Suppressor macrophage treated with lipopolysaccharide for 4 hours (primary cell): ENCODE results near the gene RAD18.

ENCODE experiments used
- DNase-seq: peaks from one replicate; pipeline ENCODE4 v3.0.0-alpha.2; 2020

Gene RAD18

DNA sequence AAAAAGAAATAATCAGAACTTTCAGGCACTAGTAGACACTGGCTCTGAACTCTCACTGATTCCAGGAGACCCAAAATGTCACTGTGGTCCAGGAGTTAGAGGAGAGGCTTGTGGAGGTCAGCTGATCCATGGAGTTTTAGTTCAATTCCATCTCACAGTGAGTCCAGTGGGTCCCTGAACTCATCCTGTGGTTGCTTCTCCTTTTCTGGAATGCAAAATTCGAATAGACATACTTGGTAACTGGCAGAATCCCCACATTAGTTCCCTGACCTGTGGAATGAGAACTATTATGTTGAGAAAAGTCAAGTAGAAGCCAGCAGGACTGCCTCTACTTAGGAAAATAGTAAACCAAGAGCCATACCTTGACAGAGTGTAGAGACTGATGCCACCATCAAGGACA lies 106.6 kb downstream of the RAD18 start:
- no peak for DNase-seq

DNA sequence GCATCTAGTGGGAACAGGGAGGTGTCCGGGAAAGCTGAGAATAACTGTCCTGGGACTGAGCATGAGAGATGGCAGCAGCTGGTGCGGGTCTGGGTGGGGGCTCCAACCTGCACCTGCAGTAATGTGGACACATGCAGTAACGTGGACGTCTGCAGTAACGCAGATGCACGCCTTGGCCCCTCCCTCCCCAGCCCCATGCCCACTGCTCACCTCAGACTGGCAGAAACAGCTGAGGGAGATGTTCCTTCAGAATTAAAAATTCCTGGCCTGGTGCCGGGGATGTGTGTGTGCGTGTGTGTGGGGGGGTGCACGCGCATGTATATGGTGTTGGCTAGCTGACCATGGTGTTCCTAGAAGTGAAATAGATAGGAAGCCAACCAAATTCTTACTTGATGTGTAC lies 107.2 kb downstream of the RAD18 start:
- DNase-seq: no peak

DNA sequence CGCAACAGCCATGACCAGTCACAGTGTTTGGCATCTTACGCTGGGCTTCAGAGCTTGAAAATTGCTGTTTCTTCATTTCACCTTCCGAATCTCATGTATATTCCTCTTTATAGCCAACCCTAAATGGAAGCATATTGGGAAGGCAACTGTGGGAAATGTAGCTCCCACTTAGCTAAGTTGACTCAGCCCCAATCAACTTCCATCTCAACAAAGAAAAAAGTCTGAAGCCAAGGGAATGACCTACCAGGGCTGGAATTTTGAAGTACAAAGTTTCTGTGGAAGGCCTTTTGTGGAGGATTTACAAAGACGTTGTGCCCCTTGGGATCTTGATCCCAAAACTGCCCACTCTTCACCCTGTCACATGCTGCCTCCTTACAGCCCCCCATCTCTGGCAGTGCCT lies 108.6 kb downstream of the RAD18 start:
- DNase-seq: no peak

DNA sequence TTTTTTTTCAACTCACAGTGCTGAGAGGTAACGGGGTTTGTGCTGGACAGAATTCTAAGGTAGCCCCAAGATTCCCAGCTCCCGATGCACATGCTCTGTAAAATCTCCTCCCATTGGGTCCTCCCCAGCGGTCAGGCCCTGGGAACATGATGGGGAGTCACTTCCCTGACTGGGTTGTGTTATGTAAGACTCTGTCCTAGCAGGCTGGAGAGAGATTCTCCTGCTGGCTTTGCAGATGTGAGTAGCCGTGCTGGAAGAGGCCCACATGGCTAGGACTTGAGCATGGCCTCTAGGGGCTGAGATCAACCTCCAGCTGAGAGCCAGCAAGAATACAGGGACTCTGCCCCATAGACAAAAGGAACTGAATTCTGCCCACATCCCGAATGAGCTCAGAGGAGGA lies 110.2 kb downstream of the RAD18 start:
- DNase-seq: no peak

DNA sequence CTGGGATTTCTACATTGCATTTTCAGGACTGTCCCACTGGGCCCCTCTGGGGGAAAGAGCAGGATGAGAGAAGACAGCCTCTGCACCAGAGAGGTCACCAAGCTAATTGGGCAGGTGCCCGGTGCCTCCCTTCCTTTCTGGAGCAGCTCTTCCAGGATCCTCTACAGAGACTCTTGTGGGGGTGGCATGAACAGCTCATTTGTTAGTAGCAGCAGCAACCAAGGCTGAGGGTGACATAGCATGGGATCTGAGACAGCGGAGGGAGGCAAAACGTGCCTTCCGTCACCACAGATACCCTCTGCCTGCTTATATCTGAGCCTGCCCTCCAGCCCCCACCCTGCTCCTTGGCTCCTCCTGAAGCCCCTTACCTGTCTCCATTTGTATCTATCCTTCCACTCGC lies 110.8 kb downstream of the RAD18 start:
- DNase-seq: no peak

DNA sequence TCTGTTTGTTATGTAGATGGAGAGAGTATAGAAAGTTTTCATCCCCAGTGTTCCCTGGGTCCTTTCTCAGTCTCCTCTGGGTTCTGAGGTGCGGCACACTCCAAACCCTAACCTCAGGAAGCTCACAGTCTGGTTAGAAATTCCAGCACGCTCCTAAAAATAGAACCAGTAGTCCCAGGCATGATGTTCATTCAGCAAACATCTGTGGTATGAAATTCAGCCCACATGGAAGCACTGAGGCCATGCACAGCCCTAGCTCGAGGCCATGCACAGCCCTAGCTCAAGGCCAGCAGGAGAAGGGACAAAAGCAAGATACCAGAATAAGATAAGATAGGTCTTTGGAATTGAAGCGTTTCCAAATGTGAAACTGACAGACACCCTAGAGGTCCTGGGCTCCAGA lies 111.6 kb downstream of the RAD18 start:
- no peak for DNase-seq

DNA sequence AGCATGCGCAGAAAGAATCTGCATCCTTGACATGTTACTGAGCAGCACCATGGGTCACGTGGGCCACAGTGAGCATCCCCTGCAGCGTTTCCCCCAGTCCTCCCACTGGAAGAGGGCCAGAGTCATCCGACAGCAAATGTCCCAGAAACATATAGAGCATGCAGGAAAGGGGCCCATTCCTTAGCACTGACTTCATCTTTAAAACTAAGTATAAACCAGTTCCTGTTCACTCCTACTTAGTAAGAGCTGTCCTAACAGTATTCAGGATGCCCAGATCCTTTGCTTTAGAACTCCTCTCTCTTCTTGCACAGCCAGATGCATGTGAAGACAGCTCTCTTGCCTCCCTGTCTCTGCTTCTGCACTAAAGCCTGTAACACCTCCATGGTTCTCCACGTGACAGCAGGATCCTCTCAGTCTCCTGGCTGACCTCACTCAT lies 114.6 kb downstream of the RAD18 start:
- no peak for DNase-seq

DNA sequence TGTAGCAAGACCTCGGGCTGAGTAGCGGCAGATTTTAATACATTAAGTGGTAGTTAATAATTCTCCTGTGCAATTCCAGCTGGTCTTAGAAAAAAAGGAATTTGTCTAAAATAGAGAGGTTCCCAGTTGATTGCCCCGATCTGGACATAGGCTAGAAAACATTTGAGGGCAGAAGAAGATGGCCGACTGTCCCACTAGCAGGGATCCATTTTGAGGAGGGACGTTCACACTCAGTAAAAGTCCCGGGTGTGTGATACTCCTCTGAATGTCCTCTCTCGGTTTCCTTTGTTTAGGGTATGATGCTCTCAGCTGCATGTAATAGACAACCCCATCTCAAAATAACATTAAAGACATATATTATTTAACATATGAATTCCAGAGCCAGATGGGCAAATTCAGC lies 116.0 kb downstream of the RAD18 start:
- no peak for DNase-seq

DNA sequence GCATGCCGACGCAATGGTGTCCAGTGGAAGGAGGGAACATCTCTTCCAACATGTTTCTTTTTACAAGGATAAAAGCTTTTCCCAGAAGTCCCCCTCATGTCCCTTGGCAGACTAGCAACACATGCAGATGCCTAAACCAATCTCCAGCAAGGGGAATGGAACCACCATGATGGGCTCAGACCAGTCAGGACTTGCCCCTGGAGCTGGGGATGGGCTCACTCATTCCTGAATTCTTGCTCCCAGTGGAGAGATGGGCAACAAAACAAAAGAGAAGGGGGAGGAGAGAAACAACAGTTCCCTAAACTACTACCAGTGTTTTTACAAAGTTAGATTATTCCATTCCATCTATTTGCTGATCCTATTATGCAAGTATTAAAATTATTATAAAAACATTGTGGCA lies 117.1 kb downstream of the RAD18 start:
- DNase-seq: no peak

DNA sequence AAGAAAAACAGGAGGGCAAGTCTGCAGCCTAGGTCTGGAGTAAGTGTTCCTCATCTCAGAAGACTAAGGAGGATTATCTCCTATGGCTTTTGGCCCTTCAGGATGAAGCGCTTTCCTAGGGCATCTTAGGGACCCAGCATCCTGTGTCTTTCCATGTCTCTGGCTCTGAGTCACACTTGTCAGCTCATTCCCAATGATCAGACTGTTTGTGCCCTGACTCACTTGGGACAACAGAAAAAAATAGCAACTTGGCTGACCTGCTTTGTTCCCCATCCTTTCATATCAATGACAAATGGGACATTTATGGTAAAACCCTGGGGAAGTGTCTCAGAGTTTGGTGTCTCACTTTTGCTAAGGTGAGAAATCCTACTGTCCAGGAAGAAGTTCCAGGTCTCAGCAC lies 117.6 kb downstream of the RAD18 start:
- DNase-seq: no peak

DNA sequence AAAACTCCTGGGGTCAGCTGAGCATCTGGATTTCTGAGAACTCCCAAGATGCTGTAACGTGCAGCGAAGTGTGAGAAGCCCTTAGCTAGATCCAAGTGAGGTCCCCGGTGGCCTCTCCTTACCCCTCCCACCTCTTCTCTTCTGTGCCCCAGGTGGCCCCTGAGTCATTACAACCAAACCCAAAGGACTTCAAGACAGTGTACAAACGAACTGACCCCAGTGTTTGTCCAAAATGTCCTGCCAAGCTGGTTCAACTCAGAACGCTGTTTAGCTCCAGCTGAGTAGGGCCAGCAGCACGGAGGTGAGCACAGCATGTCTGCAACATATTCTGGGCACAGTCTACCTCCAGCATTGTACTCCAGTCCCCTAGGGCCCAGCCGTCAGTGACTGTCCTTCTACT lies 119.9 kb downstream of the RAD18 start:
- no peak for DNase-seq

DNA sequence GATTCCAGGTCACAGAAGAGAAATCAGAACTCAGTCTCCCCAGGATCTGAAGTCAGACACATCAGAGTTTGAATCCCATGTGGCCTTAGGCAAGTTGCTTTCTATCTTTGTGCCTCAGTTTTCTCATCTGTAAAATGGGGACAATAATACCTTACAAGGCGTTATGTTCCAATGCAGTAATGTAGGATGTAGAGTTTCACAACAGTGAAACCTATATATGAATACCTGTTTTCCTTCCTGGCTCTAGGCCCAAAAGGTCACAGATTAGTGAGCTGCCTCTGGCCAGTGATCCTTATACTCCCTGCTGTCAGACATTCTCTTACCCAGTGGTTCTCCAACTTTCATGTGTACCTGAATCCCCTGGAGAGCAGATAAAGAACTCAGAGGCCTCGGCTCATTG lies 121.0 kb downstream of the RAD18 start:
- no peak for DNase-seq

DNA sequence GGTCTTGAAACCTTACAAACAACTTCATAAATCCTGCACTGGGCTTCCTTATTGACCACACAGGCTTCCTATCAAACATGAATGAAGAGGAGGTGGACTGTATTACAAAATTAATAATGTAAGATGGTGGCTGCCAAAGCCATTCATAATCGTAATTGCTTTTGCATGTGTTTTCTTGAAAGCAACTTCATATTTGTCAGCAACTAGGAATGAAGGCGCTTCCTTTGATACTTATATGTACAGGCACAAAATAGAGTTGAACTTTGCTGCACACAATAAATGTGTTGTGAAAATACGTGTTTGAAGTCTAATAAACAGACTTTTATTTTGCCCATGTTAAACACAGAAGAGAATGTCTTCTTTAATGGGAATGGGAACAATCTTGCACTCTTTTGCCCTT lies 121.8 kb downstream of the RAD18 start:
- no peak for DNase-seq

DNA sequence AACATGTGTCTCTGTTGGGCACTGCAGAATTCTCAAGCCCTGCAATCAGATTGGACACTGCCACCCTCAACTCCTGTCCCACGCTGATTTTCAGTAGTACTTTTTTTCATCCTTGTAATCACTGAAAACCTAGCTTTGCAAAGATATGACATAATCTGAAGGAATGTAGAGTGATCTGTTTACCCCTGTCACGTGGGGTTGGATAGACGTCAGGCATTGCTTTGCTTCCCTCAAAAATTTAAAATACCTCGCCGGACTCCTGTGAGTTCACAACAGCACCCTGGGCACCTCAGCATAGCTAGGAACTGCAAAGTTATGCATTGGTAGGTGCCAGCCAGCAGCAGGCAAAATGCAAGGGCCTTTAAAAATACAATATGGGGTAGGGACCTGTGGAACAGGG lies 122.7 kb downstream of the RAD18 start:
- DNase-seq: no peak

DNA sequence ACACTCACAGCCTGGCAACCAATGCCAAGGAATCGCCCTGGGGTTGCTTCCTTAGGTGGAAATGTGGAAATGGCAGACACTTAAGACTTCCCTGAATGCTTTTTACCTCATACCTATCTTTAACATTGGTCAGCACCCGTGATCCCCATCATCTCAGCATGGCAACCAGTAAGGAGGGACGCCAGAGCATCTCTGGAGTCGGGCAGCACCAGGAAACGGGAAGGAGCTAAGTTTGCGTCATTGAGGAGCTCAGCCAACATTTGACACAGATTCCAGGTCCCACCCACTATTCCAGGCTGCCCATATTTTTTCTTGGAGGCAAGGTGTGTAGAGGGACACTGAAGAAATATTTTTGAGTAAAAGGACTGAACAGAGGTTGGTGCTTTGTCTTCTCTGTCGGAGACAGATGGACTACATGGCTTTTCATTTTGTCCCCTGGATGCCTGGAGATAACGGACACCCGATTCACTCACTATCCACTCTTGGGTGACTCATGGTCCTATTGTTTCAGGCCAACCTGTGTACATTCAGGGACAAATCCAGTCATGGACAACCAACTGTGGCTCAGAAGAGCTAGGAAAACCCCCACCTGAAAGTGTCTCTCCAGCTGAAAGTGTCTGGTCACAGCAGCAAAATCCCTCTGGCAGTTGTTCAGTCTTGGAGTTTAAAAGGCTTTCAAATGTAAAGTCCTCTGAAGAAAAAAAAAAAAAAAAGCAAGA lies 123.5 kb downstream of the RAD18 start:
- no peak for DNase-seq

DNA sequence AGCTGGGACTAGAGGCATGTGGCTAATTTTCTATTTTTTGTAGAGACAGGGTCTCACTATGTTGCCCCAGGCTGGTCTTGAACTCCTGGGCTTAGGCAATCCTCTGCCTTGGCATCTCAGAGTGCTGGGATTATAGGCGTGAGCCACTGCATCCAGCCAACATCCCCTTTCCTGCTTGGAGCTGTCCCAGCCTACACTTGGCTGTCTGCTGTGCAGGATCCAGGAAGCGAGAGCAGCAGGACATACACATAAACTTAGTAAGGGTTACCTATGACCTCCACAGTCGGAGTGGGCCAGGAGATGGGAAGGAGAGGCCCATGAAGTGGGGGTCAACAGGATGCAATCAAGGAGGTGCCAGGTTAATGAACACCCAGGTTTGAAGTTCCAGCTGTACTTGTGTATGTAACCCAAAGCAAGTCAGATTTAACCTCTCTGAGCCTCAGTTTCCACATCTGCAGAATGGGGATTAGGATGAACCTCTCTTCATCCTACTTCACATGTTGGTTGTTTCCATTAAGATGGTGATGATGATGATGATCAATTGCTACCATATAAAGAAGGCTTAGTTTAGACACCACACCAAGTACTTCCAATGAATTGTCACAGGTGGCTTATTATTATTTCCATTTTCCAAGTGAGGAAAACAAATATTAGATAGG lies 124.4 kb downstream of the RAD18 start:
- DNase-seq: no peak

DNA sequence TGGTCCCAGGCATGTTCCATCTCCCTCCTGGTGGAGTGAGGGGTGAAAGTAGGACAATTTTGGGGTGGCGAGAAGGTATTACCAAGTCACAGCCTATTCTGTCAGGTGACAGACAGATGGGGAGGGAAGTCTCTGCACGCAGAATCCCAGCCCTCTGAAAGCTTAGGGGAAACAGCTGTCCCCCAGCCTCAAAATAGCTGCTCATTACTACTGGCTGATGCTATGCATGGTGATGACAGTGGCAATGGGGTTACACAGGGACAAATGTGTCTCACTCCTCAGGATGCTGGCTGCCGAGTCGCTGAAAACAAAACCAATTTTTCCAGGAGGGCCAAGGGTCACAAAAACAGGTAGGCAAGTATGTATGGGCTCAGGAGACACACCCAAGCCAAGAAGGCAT lies 125.0 kb downstream of the RAD18 start:
- DNase-seq: no peak

DNA sequence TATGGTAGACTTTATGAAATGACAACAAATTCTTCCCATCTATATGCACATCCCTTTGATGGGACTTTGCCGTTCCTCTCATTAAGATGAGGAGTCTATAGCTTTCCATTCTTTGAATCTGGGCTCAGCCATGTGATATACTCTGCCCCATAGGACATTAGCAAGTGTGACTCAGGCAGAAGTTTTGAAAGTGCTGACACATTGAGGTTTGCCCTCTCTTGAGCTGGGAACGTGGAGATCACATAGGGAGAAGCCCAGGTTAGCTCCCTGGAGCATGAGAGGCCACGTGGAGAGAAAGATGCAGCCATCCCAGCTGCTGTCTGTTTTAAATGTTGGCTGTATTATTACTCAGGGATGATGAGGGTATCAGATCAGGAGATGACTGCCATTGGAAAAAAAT lies 126.1 kb downstream of the RAD18 start:
- no peak for DNase-seq

DNA sequence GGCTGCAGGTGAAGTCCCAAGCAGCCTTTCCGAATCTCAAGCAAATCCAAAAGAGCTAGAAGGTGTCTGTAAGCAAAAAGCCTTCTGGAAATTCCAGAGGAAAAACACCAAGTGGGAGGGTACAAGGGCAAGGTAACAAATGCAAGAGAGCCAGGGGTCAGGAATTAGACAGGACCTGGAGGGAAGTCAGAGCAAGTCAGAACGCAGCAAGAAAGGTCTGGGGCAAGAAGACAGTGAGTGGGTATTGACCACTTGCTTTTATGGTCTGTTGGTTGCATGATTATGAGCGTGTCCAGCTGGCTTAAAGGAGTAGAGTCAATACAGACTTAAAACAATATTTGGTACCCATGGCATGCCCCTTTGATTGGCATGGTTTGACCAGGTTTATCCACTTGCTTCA lies 127.2 kb downstream of the RAD18 start:
- no peak for DNase-seq

DNA sequence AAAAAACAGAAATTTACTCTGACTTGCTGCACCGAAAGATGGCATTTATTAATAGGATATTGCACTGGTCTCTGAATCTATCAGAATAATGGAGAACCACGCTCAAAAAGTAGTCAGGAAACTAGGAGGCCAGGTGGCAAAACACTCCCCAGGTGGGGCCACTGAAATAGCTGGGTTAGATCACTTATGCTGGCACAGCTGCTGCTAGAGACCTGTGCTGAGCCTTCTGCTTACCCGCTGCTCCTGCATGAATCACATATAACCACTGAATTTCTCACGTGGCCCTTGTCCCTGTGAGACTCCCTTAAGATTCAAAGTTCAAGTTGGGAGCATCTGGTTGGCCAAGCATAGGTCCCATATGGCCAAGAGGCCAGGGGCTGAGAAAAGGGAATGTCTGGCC lies 127.9 kb downstream of the RAD18 start:
- DNase-seq: no peak

DNA sequence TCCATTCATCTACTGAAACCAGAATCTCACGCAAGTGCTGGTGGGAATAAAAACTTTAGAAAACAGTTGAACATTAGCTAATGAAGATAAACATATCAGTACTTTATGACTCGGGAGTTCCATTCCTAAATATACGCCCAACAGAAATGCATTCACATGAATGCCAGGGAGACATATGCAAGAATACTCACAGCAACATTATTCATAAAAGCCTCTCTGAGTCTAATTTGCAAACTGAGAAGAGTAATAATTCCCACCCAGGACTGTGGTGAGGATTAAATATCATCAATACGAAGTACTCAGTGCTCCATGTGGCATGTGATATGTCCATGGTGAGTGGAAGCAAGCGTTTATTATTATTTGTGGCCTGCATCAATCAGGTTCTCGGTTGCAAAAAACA lies 128.3 kb downstream of the RAD18 start:
- no peak for DNase-seq

DNA sequence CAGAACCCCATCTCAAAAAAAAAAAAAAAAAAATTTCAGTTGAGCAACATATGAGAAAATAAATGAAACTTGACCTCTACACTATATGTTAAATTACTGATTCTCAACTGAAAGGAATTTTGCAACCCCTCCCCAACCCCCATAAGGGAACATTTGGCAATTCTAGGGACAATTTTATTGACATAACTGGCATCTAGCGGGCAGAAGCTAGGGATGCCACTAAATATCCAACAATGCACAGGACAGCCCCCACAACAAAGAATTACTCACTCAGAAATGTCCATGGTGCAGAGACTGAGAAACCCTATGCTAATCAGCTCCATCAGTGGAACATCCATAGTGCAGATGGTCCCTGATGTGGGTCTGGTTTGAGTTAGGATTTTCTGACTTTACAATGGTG lies 135.6 kb downstream of the RAD18 start:
- no peak for DNase-seq
